ENCODE results near the gene ZCCHC7. TPM values are rescaled to one million over a fixed set of nuclear protein-coding genes. Genes with fewer than 3 reads are reported as not detected.

ZCCHC7 gene
- total RNA-seq, 4 donors from 2014 or later: 12.1 to 19.1 (median 15.6) TPM

DNA sequence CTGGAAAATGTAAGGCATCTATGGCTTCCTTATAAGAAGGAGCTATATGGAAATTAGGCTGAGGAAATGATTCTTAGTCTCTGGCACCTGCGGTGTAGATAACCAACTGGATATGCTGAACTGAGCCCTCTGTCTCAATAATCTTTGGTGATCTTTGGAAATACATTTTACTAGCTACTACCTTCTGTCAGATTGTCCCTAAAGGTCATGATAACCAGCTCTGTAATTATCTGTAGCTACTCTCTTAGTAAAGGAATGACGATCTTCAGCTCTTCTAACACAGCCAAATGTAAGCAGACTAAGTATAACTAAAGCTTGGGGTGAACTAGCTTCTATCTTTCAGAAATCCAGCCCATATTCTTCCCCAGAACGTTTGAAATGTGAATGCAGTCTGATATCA lies 177.2 kb downstream of the ZCCHC7 start:
- 89% methylated on average over 3 of the region's 3 CpGs for WGBS
- intact Hi-C loops (cut with DNase I): no loop called here
- no peaks in the 10 kb centered on the region for H3K27me3 ChIP-seq
- H3K27ac ChIP-seq (replicated peaks in 1 of 4): no peak overlapping the region
- H3K4me3 ChIP-seq: no peak overlapping the region
- peaks cover 5 to 17% (median 16%) of the 10 kb centered on the region in 4 donors for H3K4me1 ChIP-seq
- H3K36me3 ChIP-seq: no peaks in the 10 kb centered on the region
- TF ChIP-seq EP300 (IDR thresholded peaks at IDR 0.05): no peak
- TF ChIP-seq POLR2AphosphoS5 (IDR thresholded peaks at IDR 0.05): no peak
- TF ChIP-seq, protein P1, sequence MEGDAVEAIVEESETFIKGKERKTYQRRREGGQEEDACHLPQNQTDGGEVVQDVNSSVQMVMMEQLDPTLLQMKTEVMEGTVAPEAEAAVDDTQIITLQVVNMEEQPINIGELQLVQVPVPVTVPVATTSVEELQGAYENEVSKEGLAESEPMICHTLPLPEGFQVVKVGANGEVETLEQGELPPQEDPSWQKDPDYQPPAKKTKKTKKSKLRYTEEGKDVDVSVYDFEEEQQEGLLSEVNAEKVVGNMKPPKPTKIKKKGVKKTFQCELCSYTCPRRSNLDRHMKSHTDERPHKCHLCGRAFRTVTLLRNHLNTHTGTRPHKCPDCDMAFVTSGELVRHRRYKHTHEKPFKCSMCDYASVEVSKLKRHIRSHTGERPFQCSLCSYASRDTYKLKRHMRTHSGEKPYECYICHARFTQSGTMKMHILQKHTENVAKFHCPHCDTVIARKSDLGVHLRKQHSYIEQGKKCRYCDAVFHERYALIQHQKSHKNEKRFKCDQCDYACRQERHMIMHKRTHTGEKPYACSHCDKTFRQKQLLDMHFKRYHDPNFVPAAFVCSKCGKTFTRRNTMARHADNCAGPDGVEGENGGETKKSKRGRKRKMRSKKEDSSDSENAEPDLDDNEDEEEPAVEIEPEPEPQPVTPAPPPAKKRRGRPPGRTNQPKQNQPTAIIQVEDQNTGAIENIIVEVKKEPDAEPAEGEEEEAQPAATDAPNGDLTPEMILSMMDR (IDR thresholded peaks at IDR 0.05): no peak
- no peak for TF ChIP-seq POLR2A (IDR thresholded peaks at IDR 0.05; ENCODE audit: low read depth)
- no peak for DNase-seq (ENCODE audit: extremely low spot score)
- H3K9me3 ChIP-seq: no peaks in the 10 kb centered on the region

DNA sequence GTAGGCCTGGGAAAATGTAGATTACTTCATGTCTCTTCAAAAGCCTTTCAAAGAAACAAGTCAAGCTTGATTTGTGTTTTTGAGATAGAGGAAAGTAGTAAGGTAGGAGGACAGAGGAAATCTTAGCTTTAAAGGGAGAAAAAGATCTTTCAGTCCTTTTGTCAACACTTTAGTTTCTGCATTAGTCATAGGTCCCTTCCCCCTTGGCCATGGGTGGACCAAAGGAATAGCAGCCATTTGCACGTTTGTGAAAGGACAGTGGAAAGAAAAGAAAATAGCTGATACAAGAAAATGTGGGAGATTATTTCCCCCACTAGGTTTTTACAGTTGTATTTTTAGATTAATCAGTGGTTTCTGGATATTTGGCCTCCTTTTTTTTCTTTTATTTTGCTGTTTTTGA lies 180.2 kb downstream of the ZCCHC7 start:
- WGBS: 49% methylated on average over 1 of the region's 1 CpG
- no peak for TF ChIP-seq POLR2A (IDR thresholded peaks at IDR 0.05; ENCODE audit: low read depth)
- TF ChIP-seq, protein P1 (IDR thresholded peaks at IDR 0.05): no peak
- no peak for TF ChIP-seq EP300 (IDR thresholded peaks at IDR 0.05)
- no peak for TF ChIP-seq POLR2AphosphoS5 (IDR thresholded peaks at IDR 0.05)
- DNase-seq (ENCODE audit: extremely low spot score): no peak
- peaks cover 9 to 14% (median 10%) of the 10 kb centered on the region in 4 donors for H3K36me3 ChIP-seq
- intact Hi-C loops (cut with DNase I): no loop called here
- no peak overlapping the region for H3K4me3 ChIP-seq
- no peaks in the 10 kb centered on the region for H3K9me3 ChIP-seq
- H3K27ac ChIP-seq (replicated peaks in 1 of 4): no peak overlapping the region
- H3K27me3 ChIP-seq: no peaks in the 10 kb centered on the region
- H3K4me1 ChIP-seq: peaks cover 0 to 2% (median 0%) of the 10 kb centered on the region in 4 donors

DNA sequence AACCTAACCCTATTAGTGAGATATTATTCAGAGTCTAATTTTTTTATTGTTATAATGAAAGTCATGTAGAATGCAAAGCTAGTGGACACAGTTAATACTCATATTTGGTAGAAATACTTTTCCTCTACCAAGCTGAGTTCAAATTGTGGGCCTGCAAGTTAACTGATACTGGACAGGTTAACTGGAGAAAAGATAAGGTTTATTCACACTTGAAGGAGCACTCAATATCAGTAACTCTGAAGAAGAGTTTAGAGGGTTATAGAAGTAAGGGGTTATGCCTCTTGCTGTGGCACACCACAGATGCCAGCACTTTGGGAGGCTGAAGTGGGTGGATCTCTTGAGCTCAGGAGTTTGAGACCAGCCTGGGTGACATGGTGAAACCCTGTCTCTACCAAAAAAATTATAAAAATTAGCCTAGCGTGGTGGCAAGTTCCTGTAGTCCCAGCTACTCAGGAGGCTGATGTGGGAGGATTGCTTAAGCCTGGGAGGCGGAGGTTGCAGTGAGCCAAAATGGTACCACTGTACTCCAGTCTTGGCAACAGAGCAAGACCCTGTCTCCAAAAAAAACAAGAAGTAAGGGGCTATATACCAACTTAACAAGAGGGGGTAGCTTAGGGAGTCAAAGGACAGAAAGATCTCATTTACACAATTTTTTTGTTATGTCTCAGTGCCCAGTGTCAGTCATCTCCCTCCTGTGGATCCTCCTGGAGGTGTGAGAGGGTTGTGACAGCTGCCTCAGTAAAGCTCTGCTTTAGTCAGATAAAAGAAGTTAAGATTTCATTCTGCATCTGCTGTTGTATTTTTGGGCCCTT lies 180.9 kb downstream of the ZCCHC7 start:
- Histone ChIP-seq H3K36me3 (peaks cover 10 to 21% (median 12%) of the 10 kb centered on the region in 4 donors), H3K4me3 (no peak overlapping the region), H3K4me1 (no peaks in the 10 kb centered on the region), H3K27me3 (no peaks in the 10 kb centered on the region), H3K27ac (replicated peaks in 1 of 4) (no peak overlapping the region), H3K9me3 (no peaks in the 10 kb centered on the region)
- no peak for DNase-seq (ENCODE audit: extremely low spot score)
- TF ChIP-seq EP300 (IDR thresholded peaks at IDR 0.05): no peak
- TF ChIP-seq, protein P1 (IDR thresholded peaks at IDR 0.05): no peak
- no peak for TF ChIP-seq POLR2AphosphoS5 (IDR thresholded peaks at IDR 0.05)
- no peak for TF ChIP-seq POLR2A (IDR thresholded peaks at IDR 0.05; ENCODE audit: low read depth)
- intact Hi-C loops (cut with DNase I): no loop called here
- WGBS: 96% methylated on average over 2 of the region's 2 CpGs

DNA sequence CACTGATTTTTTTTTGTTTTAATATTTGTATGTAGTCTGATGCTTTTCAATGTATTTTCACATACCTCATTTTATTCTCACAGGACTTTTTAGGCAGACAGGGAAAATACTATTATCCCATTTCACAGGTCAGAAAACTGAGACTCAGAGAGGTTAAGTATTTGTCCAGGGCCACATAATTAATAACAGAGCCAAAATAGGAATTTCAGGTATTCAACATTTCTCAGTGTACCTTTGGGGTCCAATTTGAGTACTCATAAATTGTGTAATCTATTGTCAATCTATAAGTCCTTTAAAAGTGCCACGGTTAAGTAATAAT lies 181.4 kb downstream of the ZCCHC7 start:
- TF ChIP-seq EP300 (IDR thresholded peaks at IDR 0.05): no peak
- no peak for TF ChIP-seq POLR2AphosphoS5 (IDR thresholded peaks at IDR 0.05)
- TF ChIP-seq, protein P1 (IDR thresholded peaks at IDR 0.05): no peak
- TF ChIP-seq POLR2A (IDR thresholded peaks at IDR 0.05; ENCODE audit: low read depth): no peak
- Histone ChIP-seq H3K27ac (replicated peaks in 1 of 4) (no peak overlapping the region), H3K9me3 (no peaks in the 10 kb centered on the region), H3K4me3 (no peak overlapping the region), H3K4me1 (no peaks in the 10 kb centered on the region), H3K36me3 (peaks cover 10 to 24% (median 13%) of the 10 kb centered on the region in 4 donors), H3K27me3 (no peaks in the 10 kb centered on the region)
- 78% methylated on average over 1 of the region's 1 CpG for WGBS
- DNase-seq (ENCODE audit: extremely low spot score): no peak
- intact Hi-C loops (cut with DNase I): no loop called here
